Neural progenitor cell (in vitro differentiated cells): ENCODE results near the gene PRR18.

Experiments used
- CTCF ChIP-seq: fragments of 200-600 bp; sonication (generic); IDR thresholded peaks from 2 replicates; pipeline ENCODE4 v1.5.1; 2017; ENCODE audit warnings: antibody characterized with exemption, mild to moderate bottlenecking
- EZH2 ChIP-seq: fragments of 200-600 bp; sonication (generic); IDR thresholded peaks from 2 replicates; pipeline ENCODE4 v1.6.1; 2017; ENCODE audit warnings: antibody characterized with exemption, mild to moderate bottlenecking, moderate library complexity

- TF ChIP-seq CTCF, result no peak
- no peak for TF ChIP-seq EZH2
Observed at GRCh38 chr6:166285233-166285632, 23.0 kb downstream of the PRR18 start.
